Hypothalamus (tissue), 51 donors: ENCODE data around the gene KBTBD13.
"Not testable (repeated sequence)": the region's sequence is repeated elsewhere in the genome, so short reads cannot be mapped to it uniquely, and the experiment has no call there.

ENCODE experiments used
- DNase-seq, 51 donors: peaks; one replicate each; lab custom pipeline; 2025; lab: John Stamatoyannopoulos, UW

KBTBD13 gene

DNA sequence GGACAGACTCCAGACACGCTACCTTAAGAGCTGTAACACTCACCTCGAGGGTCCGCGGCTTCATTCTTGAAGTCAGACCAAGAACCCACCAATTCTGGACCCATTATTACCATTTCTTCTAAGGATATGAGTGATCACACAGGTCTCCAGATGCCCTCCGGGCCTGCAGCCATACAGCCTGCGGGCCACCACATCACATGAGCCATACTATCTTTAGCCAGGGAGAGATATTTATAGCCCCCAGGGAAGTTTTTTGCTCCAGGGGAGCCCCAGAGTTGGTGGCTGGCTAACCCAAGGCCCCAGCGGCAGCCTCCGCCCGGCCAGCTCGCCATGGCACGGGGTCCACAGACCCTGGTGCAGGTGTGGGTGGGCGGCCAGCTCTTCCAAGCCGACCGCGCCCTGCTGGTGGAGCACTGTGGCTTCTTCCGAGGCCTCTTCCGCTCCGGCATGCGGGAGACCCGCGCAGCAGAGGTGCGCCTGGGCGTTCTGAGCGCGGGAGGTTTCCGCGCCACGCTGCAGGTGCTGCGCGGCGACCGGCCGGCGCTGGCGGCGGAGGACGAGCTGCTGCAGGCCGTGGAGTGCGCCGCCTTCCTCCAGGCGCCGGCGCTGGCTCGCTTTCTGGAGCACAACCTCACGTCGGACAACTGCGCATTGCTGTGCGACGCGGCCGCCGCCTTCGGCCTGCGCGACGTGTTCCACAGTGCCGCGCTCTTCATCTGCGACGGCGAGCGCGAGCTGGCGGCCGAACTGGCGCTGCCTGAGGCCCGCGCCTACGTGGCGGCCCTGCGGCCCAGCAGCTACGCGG lies at the start of gene KBTBD13:
KBTBD13 (plus strand) TSS at position 261 of the 805 bp plus-strand sequence; CDS start at position 331, 70 bp downstream.
- DNase-seq, result no peak

GRCh38 chr15:65026756-65027155 lies 49.8 kb upstream of the KBTBD13 start:
- DNase-seq, result no peak

- DNase-seq, result no peak
Observed at GRCh38 chr15:65027593-65027992, 49.0 kb upstream of the KBTBD13 start.

DNA sequence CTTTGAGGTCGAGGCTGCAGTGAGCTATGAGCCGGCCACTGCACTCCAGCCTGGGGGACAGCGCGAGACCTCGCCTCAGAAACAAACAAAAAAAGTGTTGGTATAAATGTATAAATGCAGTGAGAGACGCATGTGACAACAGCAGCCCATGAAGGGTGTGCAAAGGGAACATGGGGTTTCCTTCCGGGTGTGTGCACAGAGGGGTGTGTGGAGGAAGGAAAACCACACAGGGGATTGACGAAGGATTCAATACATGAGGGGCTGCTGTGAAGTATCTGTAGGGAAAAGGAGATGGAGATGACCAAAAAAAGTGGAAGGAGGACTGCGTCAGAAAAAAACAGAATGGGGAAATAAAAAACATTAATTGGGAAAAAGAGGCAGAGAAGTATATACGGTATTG lies 48.2 kb upstream of the KBTBD13 start:
- DNase-seq, result peak in 1 of 51 donors; percentile 6

GRCh38 chr15:65028921-65029735 lies 47.4 kb upstream of the KBTBD13 start, which contains the start of gene MTFMT:
TSS of gene MTFMT (minus strand) at chr15:65029639. CDS start at chr15:65029613, 26 bp downstream.
- DNase-seq, result peak; percentile 23 to 93 (median 81)

- DNase-seq, result no peak
Observed at GRCh38 chr15:65029736-65030208, 46.8 kb upstream of the KBTBD13 start.

DNA sequence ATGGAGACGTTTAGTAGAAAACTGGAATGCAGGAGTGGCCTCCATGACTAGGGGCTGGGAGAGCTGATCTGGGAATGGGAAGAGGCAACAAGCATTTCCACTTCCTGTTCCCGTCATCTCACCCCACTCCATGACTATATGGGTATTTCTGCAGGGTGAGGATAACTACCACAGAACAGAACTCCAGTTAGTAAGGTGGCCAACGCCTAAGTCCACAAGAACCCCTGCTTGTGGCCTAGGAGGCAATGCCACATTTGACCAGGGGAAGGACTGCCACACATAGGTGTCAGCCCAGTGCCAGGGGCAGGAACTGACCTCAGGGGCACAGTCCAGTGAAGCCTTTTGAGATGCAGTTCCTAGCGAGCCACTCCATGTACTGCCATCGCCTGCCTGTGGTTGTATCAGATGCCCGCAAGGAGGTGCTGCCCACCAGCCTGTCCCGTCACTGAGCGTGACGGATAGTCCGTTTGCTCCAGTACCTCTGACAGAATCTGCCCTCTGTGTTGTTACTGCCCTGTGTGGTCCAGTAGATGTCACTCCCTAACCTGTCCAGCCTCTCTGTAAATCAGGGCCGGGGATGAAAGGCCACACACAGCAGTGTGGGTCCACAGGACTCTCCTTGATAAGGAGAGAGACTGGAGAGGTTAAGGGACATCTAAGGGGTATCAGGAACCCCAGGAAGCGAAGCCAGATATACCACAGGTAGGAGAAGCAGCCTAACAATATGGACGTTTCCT lies 43.6 kb upstream of the KBTBD13 start:
- peak in 23 of 51 donors; percentile 7 to 53 (median 37) for DNase-seq

DNA sequence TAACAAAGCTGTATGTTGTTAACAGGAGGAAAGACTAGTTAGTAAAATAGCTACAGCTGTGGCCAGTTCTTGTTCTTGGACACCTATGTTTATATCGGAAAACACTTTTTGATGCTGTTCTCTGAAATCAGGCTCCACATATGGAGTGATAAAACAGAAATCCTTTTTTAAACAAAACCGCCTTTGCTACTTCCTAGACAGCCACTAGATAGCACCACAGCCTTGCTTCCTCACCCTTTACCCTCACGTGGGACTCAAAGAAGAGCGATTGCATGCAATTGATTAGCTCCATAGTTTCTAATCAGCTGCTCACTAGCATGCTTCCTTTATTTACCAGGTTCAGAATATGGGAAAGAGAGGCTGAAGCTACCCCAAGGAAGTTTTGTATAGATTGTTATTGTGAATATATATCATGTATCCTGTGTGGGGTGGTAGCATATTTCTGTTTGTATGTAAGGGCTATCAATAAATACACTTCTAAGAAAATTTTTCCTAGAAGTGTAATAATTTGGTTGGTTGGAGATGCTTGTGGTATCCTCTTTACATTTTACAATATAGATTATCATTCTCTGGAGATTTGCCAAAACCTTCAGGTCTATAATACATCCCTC lies 42.8 kb upstream of the KBTBD13 start:
- DNase-seq, result peak in 6 of 51 donors; percentile 7 to 61 (median 12)

DNA sequence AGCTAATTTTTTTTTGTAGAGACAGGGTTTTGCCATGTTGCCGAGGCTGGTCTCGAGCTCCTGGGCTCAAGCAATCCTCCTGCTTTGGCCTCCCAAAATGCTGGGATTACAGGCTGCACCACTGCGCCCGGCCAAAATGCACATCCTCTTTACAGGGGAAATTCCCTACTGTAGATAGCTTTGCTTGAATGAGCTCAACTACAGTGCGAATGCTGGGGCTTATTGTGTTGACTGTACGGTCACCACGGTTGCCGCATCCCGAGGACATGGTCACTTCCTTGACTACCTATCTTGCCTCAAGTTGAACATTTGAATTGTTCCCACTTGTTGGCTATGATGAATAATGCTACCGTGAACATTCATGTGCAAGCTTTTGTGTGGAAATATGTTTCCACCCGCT lies 41.8 kb upstream of the KBTBD13 start:
- DNase-seq, result no peak

GRCh38 chr15:65037309-65037708 lies 39.2 kb upstream of the KBTBD13 start:
- DNase-seq, result no peak

GRCh38 chr15:65038428-65038827 lies 38.1 kb upstream of the KBTBD13 start:
- no peak for DNase-seq

- no peak for DNase-seq
Observed at GRCh38 chr15:65038836-65039235, 37.7 kb upstream of the KBTBD13 start.

DNA sequence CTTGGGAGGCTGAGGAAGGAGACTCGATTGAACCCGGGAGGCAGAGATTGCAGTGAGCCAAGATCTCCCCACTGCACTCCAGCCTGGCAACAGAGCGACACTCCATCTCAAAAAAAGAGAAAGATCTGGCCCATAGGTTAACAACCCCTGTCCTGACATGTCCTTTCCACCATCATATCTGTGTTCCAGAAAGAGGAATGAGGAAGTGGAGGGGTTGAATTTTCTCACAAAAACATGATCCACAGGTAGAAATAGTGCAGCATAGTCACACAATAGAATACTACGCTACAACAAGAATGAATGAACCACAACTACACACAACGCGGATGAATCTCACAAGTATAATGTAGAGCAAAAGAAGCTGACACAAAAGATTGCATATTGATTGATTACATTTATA lies 36.1 kb upstream of the KBTBD13 start:
- DNase-seq, result no peak

DNA sequence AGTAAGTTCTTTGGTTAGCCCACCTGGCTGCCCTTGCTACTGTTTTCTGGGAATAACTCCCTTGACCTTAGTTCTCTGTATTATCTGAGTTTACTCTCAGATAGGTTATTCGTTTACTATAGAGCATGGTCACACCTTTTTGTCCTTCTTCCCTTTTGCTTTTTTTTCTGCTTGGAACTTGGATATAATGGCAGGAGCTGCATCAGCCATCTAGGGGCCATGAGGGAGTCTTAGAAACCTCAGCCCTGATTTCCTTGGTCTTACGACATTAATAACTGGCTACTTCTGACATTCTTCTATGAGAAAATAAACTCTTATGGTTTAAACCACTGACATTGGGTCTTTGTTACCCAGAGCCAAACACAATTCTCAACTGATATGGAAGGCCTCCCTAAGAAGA lies 34.8 kb upstream of the KBTBD13 start:
- DNase-seq, result no peak

DNA sequence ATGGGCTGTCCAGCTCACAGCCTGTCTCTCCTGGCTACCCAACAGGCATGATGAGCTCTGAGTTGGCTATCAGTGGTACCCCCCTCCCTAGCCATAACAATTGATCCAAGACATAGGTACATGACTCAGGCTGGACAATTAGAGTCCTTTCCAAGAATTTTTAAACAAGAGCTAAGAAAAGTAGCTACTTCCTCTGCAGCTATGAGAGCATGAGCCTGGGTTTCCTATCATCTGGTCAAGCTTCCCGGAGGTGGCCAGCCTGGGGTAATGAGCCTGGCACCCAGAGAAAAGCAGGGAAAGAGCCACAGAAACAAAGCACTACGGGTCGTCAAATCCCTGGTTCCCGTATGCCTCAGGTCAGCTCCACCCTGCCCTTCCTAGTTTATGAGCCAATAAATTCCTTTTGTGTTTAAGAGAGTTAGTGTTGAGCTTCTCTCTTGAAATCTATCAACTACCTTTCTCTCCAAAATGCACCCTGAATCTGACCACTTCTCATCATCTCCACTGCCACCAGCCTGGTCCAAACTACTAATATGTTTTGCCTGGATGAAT lies 33.7 kb upstream of the KBTBD13 start:
- DNase-seq, result no peak

DNA sequence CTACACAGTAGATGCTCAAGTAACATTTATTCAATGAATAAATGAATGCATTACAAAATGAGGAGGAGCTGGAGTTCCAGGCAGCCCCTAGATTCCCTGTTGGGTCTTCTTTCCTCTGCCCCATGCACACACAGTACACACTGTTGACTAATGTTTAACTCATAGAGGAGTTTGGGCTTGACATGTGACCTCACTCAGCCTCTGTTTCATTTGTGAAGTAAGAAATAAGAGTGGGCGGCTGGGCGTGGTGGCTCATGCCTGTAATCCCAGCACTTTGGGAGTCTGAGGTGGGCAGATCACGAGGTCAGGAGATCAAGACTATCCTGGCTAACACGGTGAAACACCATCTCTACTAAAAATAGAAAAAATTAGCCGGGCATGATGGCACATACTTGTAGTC lies 32.3 kb upstream of the KBTBD13 start:
- DNase-seq, result not testable (repeated sequence)

GRCh38 chr15:65044724-65045481 lies 31.6 kb upstream of the KBTBD13 start, which contains the start of gene SLC51B:
TSS of gene SLC51B (plus strand) at chr15:65045387. CDS start at chr15:65050005, 4,618 bp downstream.
- no peak for DNase-seq

- DNase-seq, result no peak
Observed at GRCh38 chr15:65048241-65048640, 28.3 kb upstream of the KBTBD13 start.

GRCh38 chr15:65049418-65049840 lies 27.1 kb upstream of the KBTBD13 start:
- DNase-seq, result peak in 49 of 51 donors; percentile 17 to 95 (median 82)
